ENCODE measurements around the gene DNER. TPM values are rescaled to one million over a fixed set of nuclear protein-coding genes. Genes with fewer than 3 reads are reported as not detected.

DNER gene
- total and polyA plus RNA-seq, 2 donors from 2014 or later, result 16.5 to 21.9 TPM

DNA sequence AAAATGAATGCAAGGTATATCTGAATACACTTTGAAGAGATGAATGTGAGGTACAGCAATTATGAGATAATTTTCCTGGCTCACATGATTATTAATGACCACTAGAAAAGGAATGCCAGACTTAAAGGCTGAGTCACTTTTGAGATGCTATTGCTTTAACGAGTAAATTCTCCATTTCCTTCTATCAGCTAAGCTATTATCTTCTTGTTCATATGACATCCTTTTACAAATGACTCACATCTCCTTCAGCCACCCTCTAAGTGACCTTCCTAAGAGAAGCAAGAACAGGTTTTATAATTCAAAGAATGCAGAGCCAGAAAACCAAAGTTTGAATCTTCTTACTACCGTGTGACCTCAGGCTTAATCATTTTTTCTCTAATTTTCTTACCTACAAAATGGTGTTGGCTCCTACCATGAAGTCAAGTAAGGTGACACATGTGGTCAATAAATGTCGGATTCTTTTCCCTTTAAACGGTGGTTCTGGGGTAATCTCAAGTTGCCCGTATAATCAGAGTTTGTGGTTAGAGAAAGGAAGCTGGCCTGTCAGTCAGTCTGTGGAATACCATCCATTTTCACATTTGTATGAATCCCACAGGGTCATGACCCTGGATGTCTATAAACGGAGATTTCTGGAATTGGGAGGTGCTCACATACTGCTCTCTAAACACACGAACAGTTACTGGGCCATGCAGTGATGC, 259.3 kb downstream of the DNER start:
- no peaks in the 10 kb centered on the region for H3K27me3 ChIP-seq (ENCODE audit: control insufficient read depth, insufficient read depth, low read length)
- no peak overlapping the region for H3K9ac ChIP-seq (ENCODE audit: low read length in 3 of 3)
- FAIRE-seq (no peak), DNase-seq (no peak)
- intact Hi-C loops (cut with DNase I), result no loop called here
- H3K9me3 ChIP-seq (ENCODE audit: control insufficient read depth in 2 of 3, insufficient read depth in 1 of 3, low read length in 3 of 3), result no peaks in the 10 kb centered on the region
- H3K27ac ChIP-seq (ENCODE audit: low read depth in 2 of 2, low read length in 2 of 2), result no peak overlapping the region
- H3K4me3 ChIP-seq (ENCODE audit: low read length in 3 of 3), result no peak overlapping the region
- TF ChIP-seq, protein P1, sequence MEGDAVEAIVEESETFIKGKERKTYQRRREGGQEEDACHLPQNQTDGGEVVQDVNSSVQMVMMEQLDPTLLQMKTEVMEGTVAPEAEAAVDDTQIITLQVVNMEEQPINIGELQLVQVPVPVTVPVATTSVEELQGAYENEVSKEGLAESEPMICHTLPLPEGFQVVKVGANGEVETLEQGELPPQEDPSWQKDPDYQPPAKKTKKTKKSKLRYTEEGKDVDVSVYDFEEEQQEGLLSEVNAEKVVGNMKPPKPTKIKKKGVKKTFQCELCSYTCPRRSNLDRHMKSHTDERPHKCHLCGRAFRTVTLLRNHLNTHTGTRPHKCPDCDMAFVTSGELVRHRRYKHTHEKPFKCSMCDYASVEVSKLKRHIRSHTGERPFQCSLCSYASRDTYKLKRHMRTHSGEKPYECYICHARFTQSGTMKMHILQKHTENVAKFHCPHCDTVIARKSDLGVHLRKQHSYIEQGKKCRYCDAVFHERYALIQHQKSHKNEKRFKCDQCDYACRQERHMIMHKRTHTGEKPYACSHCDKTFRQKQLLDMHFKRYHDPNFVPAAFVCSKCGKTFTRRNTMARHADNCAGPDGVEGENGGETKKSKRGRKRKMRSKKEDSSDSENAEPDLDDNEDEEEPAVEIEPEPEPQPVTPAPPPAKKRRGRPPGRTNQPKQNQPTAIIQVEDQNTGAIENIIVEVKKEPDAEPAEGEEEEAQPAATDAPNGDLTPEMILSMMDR (IDR thresholded peaks at IDR 0.05; ENCODE audit: borderline replicate concordance, extremely low read depth, insufficient read depth), result no peak
- H3K4me1 ChIP-seq (ENCODE audit: control insufficient read depth in 2 of 3, insufficient read depth in 2 of 3, low read depth in 1 of 3, low read length in 3 of 3), result no peaks in the 10 kb centered on the region
- no peaks in the 10 kb centered on the region for H3K36me3 ChIP-seq (ENCODE audit: control insufficient read depth in 2 of 3, insufficient read depth in 3 of 3, low read length in 3 of 3)

DNA sequence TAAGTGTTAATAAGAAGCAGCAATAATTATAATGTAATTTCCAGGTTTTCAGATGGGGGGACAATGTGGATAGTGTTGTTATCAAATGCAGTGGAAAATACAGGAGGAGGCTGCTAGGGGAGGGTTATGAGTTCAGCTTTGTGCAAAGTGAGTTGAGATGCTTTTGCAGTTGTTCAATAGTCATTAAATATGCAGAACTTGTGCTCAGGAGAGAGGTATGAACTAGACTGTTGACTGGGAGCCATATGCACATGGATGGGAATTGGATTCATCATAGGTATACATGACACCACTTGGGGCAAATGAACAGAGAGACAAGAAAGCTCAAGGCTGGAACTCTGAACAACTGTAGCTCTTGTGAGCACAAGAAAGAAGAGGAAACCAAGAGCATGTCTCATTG, 261.1 kb downstream of the DNER start:
- DNase-seq (no peak), FAIRE-seq (no peak)
- no peak overlapping the region for H3K27ac ChIP-seq (ENCODE audit: low read depth in 2 of 2, low read length in 2 of 2)
- H3K27me3 ChIP-seq (ENCODE audit: control insufficient read depth, insufficient read depth, low read length), result no peaks in the 10 kb centered on the region
- H3K36me3 ChIP-seq (ENCODE audit: control insufficient read depth in 2 of 3, insufficient read depth in 3 of 3, low read length in 3 of 3), result no peaks in the 10 kb centered on the region
- TF ChIP-seq, protein P1 (IDR thresholded peaks at IDR 0.05; ENCODE audit: borderline replicate concordance, extremely low read depth, insufficient read depth), result no peak
- intact Hi-C loops (cut with DNase I), result no loop called here
- no peaks in the 10 kb centered on the region for H3K9me3 ChIP-seq (ENCODE audit: control insufficient read depth in 2 of 3, insufficient read depth in 1 of 3, low read length in 3 of 3)
- no peak overlapping the region for H3K9ac ChIP-seq (ENCODE audit: low read length in 3 of 3)
- no peak overlapping the region for H3K4me3 ChIP-seq (ENCODE audit: low read length in 3 of 3)
- no peaks in the 10 kb centered on the region for H3K4me1 ChIP-seq (ENCODE audit: control insufficient read depth in 2 of 3, insufficient read depth in 2 of 3, low read depth in 1 of 3, low read length in 3 of 3)

DNA sequence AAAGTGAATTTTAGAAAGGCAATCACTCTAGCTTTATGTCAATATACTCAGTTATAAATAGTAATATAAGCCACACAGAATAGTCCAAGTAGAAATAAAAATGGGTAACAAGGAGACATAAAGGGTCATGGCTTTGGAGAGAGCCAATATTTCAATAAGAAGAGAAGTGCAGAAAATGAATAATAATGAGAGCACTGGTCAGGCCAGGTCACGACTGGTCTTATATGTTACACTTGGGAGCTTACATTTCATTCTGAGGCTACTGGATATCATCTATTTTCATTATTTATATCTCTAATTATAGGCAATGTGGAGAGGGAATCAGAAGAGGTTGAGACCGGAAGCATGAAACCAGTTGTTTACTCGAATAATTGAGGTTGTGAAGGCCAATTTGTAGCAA, 262.5 kb downstream of the DNER start:
- H3K27ac ChIP-seq (ENCODE audit: low read depth in 2 of 2, low read length in 2 of 2), result no peak overlapping the region
- H3K36me3 ChIP-seq (ENCODE audit: control insufficient read depth in 2 of 3, insufficient read depth in 3 of 3, low read length in 3 of 3), result no peaks in the 10 kb centered on the region
- no peaks in the 10 kb centered on the region for H3K27me3 ChIP-seq (ENCODE audit: control insufficient read depth, insufficient read depth, low read length)
- H3K4me1 ChIP-seq (ENCODE audit: control insufficient read depth in 2 of 3, insufficient read depth in 2 of 3, low read depth in 1 of 3, low read length in 3 of 3), result no peaks in the 10 kb centered on the region
- intact Hi-C loops (cut with DNase I), result no loop called here
- TF ChIP-seq, protein P1 (IDR thresholded peaks at IDR 0.05; ENCODE audit: borderline replicate concordance, extremely low read depth, insufficient read depth), result no peak
- H3K4me3 ChIP-seq (ENCODE audit: low read length in 3 of 3), result no peak overlapping the region
- no peaks in the 10 kb centered on the region for H3K9me3 ChIP-seq (ENCODE audit: control insufficient read depth in 2 of 3, insufficient read depth in 1 of 3, low read length in 3 of 3)
- FAIRE-seq (no peak), DNase-seq (no peak)
- no peak overlapping the region for H3K9ac ChIP-seq (ENCODE audit: low read length in 3 of 3)

DNA sequence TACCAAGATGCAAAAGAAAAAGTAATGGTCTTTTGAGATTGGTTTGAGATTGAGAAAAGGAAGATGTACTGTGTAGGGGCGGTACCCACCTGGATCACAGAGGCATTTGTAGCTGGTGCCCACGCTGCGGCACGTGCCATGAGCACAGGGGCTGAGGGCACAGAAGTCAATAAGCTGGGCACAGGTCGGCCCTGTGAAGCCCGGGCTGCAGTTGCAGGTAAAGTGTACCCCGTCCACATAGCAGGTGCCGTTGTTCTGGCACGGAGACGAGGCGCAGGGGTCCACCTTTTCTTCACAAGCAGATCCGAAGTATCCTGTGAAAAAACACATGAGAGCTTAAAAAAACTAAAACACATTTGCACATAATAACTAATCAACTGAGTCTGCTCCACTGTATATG, 267.1 kb downstream of the DNER start:
- H3K4me3 ChIP-seq (ENCODE audit: low read length in 3 of 3), result no peak overlapping the region
- DNase-seq (no peak), FAIRE-seq (no peak)
- no peak overlapping the region for H3K9ac ChIP-seq (ENCODE audit: low read length in 3 of 3)
- no peaks in the 10 kb centered on the region for H3K9me3 ChIP-seq (ENCODE audit: control insufficient read depth in 2 of 3, insufficient read depth in 1 of 3, low read length in 3 of 3)
- H3K27me3 ChIP-seq (ENCODE audit: control insufficient read depth, insufficient read depth, low read length), result no peaks in the 10 kb centered on the region
- no peaks in the 10 kb centered on the region for H3K36me3 ChIP-seq (ENCODE audit: control insufficient read depth in 2 of 3, insufficient read depth in 3 of 3, low read length in 3 of 3)
- TF ChIP-seq, protein P1 (IDR thresholded peaks at IDR 0.05; ENCODE audit: borderline replicate concordance, extremely low read depth, insufficient read depth), result no peak
- no peaks in the 10 kb centered on the region for H3K4me1 ChIP-seq (ENCODE audit: control insufficient read depth in 2 of 3, insufficient read depth in 2 of 3, low read depth in 1 of 3, low read length in 3 of 3)
- intact Hi-C loops (cut with DNase I), result no loop called here
- H3K27ac ChIP-seq (ENCODE audit: low read depth in 2 of 2, low read length in 2 of 2), result no peak overlapping the region

Measured in kidney (tissue), 14 donors.